ENCODE measurements around the gene DOCK10.

DNA sequence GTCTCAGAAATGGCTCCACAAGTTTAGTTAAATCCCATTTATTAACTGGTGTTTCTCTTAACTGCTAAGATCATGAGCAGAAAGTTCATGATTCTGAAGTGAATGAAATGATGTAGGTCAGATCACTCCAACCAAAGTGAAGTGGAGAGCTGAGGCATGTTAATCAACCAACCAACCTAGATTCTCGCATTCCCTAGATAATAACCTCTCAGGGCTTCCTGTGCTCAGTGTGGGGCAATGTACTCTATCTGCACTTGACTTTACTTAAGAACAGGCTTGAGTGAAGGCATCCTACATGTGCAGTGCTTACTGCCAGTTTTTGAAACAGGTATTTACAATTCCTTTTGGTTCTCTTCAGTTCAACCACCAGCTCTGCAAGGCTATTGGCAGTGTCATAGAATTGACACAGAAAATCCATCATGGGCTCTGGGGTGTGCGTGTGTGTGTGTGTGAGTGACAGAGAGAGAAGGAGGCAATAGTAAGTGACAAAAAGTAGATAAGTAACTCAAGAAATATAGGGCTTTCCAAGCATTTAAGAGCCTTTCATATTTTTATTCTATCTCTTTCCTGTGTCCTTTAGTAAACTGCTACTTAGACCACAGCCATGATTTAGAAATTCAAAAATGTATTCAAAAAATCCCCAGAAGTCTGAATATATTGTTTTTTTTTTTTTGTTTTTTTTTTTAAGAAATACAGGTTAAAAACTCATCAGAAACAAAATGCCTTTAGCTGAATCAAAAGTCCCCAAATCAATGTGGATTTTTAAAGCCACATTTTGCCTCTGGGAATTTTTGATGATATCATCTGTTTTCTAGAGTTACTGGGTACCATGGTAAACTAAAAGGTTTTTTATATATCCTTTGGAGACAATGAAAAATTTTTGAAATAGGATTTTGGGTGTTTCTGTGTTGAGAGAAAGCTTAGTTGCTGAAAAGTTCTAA, 28.6 kb downstream of the DOCK10 start:
- TF ChIP-seq, protein P1, sequence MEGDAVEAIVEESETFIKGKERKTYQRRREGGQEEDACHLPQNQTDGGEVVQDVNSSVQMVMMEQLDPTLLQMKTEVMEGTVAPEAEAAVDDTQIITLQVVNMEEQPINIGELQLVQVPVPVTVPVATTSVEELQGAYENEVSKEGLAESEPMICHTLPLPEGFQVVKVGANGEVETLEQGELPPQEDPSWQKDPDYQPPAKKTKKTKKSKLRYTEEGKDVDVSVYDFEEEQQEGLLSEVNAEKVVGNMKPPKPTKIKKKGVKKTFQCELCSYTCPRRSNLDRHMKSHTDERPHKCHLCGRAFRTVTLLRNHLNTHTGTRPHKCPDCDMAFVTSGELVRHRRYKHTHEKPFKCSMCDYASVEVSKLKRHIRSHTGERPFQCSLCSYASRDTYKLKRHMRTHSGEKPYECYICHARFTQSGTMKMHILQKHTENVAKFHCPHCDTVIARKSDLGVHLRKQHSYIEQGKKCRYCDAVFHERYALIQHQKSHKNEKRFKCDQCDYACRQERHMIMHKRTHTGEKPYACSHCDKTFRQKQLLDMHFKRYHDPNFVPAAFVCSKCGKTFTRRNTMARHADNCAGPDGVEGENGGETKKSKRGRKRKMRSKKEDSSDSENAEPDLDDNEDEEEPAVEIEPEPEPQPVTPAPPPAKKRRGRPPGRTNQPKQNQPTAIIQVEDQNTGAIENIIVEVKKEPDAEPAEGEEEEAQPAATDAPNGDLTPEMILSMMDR (IDR thresholded peaks at IDR 0.05; ENCODE audit: low read depth, low read length), result no peak
- TF ChIP-seq MYC (IDR thresholded peaks at IDR 0.05; ENCODE audit: low read depth, low read length) (no peak), POLR2A (IDR thresholded peaks at IDR 0.05; ENCODE audit: extremely low read depth, insufficient read length) (no peak)
